ENCODE results near the gene COX7A2L. TPM values are rescaled to one million over a fixed set of nuclear protein-coding genes. Genes with fewer than 3 reads are reported as not detected.
A peak's percentile ranks its signal among the peaks of the same experiment; 100 is the strongest.

Gene COX7A2L
- total RNA-seq, 1 donor: 181 TPM

DNA sequence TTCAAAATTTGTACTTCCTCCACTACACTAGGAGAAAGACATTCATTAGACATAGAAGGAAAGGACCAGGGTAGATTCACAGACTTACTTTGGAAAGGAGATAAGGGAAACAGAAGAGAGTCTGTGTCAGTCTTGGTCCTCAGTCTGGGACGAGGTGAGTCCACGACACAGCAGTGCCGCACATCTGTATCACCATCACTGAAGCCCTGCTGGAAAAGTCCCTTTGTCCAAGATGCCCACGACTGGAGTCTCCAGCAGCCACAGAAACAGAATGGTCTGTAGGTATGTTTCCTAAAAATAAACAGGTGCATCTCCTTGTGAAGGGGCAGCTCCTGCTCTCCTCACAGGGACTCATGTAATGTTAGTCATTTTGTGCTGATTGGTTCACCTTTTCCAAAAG, 27.4 kb downstream of the COX7A2L start:
- no peak overlapping the region for H3K4me3 ChIP-seq (ENCODE audit: low read depth, low read length)
- no peak for DNase-seq (ENCODE audit: low read depth)
- TF ChIP-seq, protein P1, sequence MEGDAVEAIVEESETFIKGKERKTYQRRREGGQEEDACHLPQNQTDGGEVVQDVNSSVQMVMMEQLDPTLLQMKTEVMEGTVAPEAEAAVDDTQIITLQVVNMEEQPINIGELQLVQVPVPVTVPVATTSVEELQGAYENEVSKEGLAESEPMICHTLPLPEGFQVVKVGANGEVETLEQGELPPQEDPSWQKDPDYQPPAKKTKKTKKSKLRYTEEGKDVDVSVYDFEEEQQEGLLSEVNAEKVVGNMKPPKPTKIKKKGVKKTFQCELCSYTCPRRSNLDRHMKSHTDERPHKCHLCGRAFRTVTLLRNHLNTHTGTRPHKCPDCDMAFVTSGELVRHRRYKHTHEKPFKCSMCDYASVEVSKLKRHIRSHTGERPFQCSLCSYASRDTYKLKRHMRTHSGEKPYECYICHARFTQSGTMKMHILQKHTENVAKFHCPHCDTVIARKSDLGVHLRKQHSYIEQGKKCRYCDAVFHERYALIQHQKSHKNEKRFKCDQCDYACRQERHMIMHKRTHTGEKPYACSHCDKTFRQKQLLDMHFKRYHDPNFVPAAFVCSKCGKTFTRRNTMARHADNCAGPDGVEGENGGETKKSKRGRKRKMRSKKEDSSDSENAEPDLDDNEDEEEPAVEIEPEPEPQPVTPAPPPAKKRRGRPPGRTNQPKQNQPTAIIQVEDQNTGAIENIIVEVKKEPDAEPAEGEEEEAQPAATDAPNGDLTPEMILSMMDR (IDR thresholded peaks at IDR 0.05; ENCODE audit: insufficient read depth, low read length): no peak

DNA sequence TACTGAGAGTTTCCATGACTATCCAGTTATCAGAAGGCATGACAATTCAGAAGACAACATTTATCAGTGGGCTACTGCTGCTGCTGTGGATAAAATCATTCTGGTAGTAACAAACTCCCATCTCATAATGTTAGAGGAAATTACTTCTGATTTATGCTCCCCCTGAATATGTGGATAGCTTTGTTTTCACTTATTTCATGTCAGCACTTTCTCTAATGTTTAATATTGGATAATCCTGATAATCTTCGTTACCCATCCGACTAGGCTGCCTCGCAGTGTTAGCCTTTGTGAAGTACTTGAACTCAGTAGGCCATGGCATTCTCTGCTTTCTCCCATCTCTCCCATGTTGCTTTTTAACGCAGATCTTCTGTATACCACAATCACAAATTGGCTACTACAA, 28.4 kb downstream of the COX7A2L start:
- no peak for DNase-seq (ENCODE audit: low read depth)
- H3K4me3 ChIP-seq (ENCODE audit: low read depth, low read length): no peak overlapping the region
- TF ChIP-seq, protein P1 (IDR thresholded peaks at IDR 0.05; ENCODE audit: insufficient read depth, low read length): no peak

DNA sequence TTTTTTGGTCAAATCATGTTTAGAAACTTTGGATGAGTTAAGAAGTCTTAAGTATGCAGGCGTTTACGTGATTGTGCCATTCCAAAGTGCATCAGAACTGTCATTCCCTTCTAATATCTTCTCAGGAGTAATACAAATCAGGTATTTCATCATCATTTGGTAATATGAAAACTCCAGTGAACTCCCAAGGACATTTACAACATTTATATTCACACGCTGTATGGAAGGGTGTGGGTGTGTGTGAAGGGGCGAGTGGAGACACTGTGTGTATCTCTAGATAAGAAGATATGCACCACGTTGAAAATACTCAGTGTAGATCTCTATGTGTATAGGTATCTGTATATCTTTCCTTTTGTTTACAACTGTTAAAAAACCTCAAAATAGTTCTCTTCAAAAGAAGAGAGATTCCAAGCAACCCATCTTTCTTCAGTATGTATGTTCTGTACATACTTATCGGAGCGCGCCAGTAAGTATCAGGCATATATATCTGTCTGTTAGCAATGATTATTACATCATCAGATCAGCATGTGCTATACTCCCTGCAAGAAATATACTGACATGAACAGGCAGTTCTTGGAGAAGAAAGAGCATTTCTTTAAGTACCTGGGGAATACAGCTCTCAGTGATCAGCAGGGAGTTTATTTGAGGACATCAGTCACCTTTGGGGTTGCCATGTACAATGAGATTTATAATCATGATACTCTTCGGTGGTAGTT, 29.3 kb downstream of the COX7A2L start:
- TF ChIP-seq, protein P1 (IDR thresholded peaks at IDR 0.05; ENCODE audit: insufficient read depth, low read length): no peak
- DNase-seq (ENCODE audit: low read depth): no peak

DNA sequence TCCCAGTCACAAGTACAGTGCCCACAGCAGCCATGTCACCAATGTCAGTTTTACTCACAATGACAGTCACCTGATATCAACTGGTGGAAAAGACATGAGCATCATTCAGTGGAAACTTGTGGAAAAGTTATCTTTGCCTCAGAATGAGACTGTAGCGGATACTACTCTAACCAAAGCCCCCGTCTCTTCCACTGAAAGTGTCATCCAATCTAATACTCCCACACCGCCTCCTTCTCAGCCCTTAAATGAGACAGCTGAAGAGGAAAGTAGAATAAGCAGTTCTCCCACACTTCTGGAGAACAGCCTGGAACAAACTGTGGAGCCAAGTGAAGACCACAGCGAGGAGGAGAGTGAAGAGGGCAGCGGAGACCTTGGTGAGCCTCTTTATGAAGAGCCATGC, 31.3 kb downstream of the COX7A2L start:
- TF ChIP-seq, protein P1 (IDR thresholded peaks at IDR 0.05; ENCODE audit: insufficient read depth, low read length): no peak
- H3K4me3 ChIP-seq (ENCODE audit: low read depth, low read length): no peak overlapping the region
- no peak for DNase-seq (ENCODE audit: low read depth)

More for the DNA sequence above, 29.3 kb downstream of the COX7A2L start:
- no peak overlapping the region for H3K4me3 ChIP-seq (ENCODE audit: low read depth, low read length)

DNA sequence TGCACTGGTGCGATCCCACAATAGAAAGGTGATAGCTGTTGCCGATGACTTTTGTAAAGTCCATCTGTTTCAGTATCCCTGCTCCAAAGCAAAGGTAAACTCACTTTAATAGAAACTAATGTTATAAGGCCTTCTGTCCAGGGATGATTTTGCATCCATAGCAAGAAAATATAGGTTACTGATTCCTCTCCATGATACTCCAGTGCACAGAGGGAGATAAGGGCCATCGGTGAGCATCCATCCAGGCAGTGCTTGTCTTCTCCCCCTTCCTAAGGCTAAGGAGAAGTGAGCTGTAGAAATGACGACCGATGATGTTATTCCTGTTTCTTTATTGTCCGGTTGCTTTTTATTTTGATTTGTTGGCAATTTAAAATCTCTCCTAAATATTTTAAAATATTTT, 32.1 kb downstream of the COX7A2L start:
- DNase-seq (ENCODE audit: low read depth): no peak
- no peak overlapping the region for H3K4me3 ChIP-seq (ENCODE audit: low read depth, low read length)
- TF ChIP-seq, protein P1 (IDR thresholded peaks at IDR 0.05; ENCODE audit: insufficient read depth, low read length): no peak

DNA sequence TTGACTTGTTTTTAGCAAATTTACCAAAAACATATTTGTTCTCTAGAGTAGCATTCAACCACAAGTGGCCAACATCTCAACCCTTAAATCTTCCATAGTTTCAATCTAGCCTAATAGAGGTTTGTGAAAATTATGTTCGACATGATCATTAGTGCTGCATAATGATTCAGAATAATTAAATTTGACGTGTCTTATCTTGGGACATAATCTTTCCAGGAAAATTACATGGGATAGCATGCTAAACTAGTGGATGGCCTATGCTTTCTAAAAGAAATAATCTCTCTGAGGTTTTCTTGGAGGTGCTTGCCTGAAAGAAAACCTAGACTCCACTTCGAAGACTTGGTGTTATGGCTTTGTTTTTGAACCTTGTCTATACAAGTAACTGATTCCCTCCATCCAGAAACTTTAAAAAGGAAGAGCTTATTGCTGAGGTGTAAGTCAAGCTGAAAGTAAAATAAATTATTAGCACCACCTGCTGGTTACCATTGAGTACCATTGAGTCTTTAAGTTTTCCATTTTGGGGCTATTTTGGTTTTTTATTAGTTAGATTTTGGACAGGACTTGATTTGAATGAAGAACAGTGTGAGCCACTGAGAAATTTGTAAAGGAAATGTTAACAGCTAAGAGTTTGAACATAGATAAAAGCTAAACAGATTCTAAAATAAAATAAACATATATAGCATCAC, 32.7 kb downstream of the COX7A2L start:
- DNase-seq (ENCODE audit: low read depth): peak; percentile 67
- H3K4me3 ChIP-seq (ENCODE audit: low read depth, low read length): no peak overlapping the region
- TF ChIP-seq, protein P1 (IDR thresholded peaks at IDR 0.05; ENCODE audit: insufficient read depth, low read length): peak; percentile 53
